A549 (cell line): Measurements from ENCODE around the gene KRTAP10-10. TPM values are rescaled to one million over a fixed set of nuclear protein-coding genes. Genes with fewer than 3 reads are reported as not detected.
A peak's percentile ranks its signal among the peaks of the same experiment; 100 is the strongest.

Source experiments
- ATAC-seq, 2 experiments: fragments of 200-7000 bp in 1 of 2; fragments of >200 bp in 1 of 2; cut with Nextera tagmentation in 1 of 2; cut with Tn5 transposase in 1 of 2; 3 replicates each; pipeline versions ENCODE4 v1.8.0 to v1.9.1; 2018 to 2020; ENCODE audit warnings: mild to moderate bottlenecking in 1 of 2, moderate library complexity in 1 of 2
- CTCF ChIA-PET: fragments of 300-600 bp; sonication (Branson Sonifier 250); formaldehyde crosslinking; extraction: SDS; loops from one replicate; lab custom pipeline; 2021; ENCODE audit warnings: antibody characterized with exemption, inconsistent platforms; lab: Yijun Ruan, JAX
- POLR2A ChIA-PET: fragments of 350-600 bp; formaldehyde crosslinking; extraction: SDS; loops from one replicate; lab custom pipeline; 2021; ENCODE audit warnings: antibody characterized with exemption, inconsistent platforms; lab: Yijun Ruan, JAX
- DNase-seq, 2 experiments: peaks; one replicate each; pipeline versions ENCODE4 v3.0.0 to v3.0.0-alpha.2; 2011 to 2016; ENCODE audit warnings: low read depth in 1 of 2, low spot score in 1 of 2
- FAIRE-seq: peaks from 2 replicates; lab custom pipeline; 2011; peaks lifted over from hg19 to GRCh38; lab: Jason Lieb, UNC
- H3K27ac ChIP-seq, 2 experiments: fragments of >200 bp; sonication (Bioruptor Twin); formaldehyde crosslinking; 3 replicates each; pipeline ENCODE4 v1.5.1; 2016 to 2017
- H3K4me1 ChIP-seq: fragments of >200 bp; sonication (Bioruptor Twin); formaldehyde crosslinking; 3 replicates; pipeline ENCODE4 v1.6.1; 2016
- H3K4me2 ChIP-seq: fragments of >200 bp; sonication (Bioruptor Twin); formaldehyde crosslinking; 3 replicates; pipeline ENCODE4 v1.6.1; 2016
- H3K4me3 ChIP-seq: fragments of >200 bp; sonication (Bioruptor Twin); formaldehyde crosslinking; 3 replicates; pipeline ENCODE4 v1.5.1; 2016
- H3K9me3 ChIP-seq: fragments of >200 bp; sonication (Bioruptor Twin); formaldehyde crosslinking; 3 replicates; pipeline ENCODE4 v1.6.1; 2016
- BCL3 ChIP-seq: fragments of >200 bp; sonication (Bioruptor Twin); formaldehyde crosslinking; IDR thresholded peaks from 3 replicates; pipeline ENCODE4 v1.6.1; 2016
- CBX2 ChIP-seq: fragments of 200-600 bp; sonication (generic); IDR thresholded peaks from 2 replicates; pipeline ENCODE4 v1.6.1; 2016; ENCODE audit warnings: low read depth, mild to moderate bottlenecking, borderline replicate concordance
- CBX8 ChIP-seq: fragments of 200-600 bp; sonication (generic); IDR thresholded peaks from 2 replicates; pipeline ENCODE4 v1.6.1; 2016
- CEBPB ChIP-seq, 2 experiments: fragments of >200 bp in 1 of 2; sonication (Bioruptor Twin) in 1 of 2; formaldehyde crosslinking in 1 of 2; IDR thresholded peaks; 2 replicates each; pipeline ENCODE4 v1.6.1; 2012 to 2016
- EHF ChIP-seq: fragments of 250-450 bp; sonication (Bioruptor Pico); IDR thresholded peaks from 2 replicates; pipeline ENCODE4 v1.5.0; 2020; ENCODE audit warnings: mild to moderate bottlenecking
- FOXS1 ChIP-seq: fragments of 250-450 bp; sonication (Bioruptor Pico); IDR thresholded peaks from 2 replicates; pipeline ENCODE4 v1.5.0; 2020; ENCODE audit warnings: mild to moderate bottlenecking, moderate library complexity
- HEYL ChIP-seq: fragments of 250-450 bp; sonication (Bioruptor Pico); IDR thresholded peaks from 2 replicates; pipeline ENCODE4 v1.8.0; 2021; ENCODE audit warnings: mild to moderate bottlenecking, moderate library complexity
- HMGXB4 ChIP-seq: fragments of 250-450 bp; sonication (Bioruptor Pico); IDR thresholded peaks from 2 replicates; pipeline ENCODE4 v1.5.0; 2021; ENCODE audit warnings: mild to moderate bottlenecking, moderate library complexity, borderline replicate concordance
- HOXB13 ChIP-seq: fragments of 250-450 bp; sonication (Bioruptor Pico); IDR thresholded peaks from 2 replicates; pipeline ENCODE4 v1.5.0; 2020; ENCODE audit warnings: low read depth, mild to moderate bottlenecking, moderate library complexity
- JUNB ChIP-seq: fragments of >200 bp; sonication (Bioruptor Twin); formaldehyde crosslinking; IDR thresholded peaks from 2 replicates; pipeline ENCODE4 v1.6.1; 2016
- MAX ChIP-seq: IDR thresholded peaks from 2 replicates; pipeline ENCODE4 v1.6.1; 2012
- MAZ ChIP-seq: fragments of 150-350 bp; IDR thresholded peaks from 2 replicates; pipeline ENCODE4 v1.6.1; 2014; ENCODE audit warnings: antibody characterized with exemption, low read depth, low read length, borderline replicate concordance
- MYC ChIP-seq: IDR thresholded peaks from 2 replicates; pipeline ENCODE4 v1.6.1; 2012; ENCODE audit warnings: mild to moderate bottlenecking, inconsistent platforms, low read length, improper control_type of control experiment, borderline replicate concordance
- PHF8 ChIP-seq: fragments of 200-600 bp; sonication (generic); IDR thresholded peaks from 2 replicates; pipeline ENCODE4 v1.6.1; 2016; ENCODE audit warnings: low read depth, mild to moderate bottlenecking, antibody characterized with exemption, moderate library complexity, borderline replicate concordance
- POLR2A ChIP-seq: IDR thresholded peaks from 2 replicates; pipeline ENCODE4 v1.6.1; 2012; ENCODE audit warnings: mild to moderate bottlenecking, low read length
- POLR2AphosphoS2 ChIP-seq: conservative IDR thresholded peaks from 2 replicates; pipeline ENCODE4 v1.6.1; 2012; ENCODE audit warnings: low read length, improper control_type of control experiment, inconsistent platforms
- RNF2 ChIP-seq: fragments of 200-600 bp; sonication (generic); IDR thresholded peaks from 2 replicates; pipeline ENCODE4 v1.6.1; 2016; ENCODE audit warnings: low read depth, mild to moderate bottlenecking, antibody characterized with exemption, moderate library complexity, borderline replicate concordance
- SMC3 ChIP-seq: fragments of >200 bp; sonication (Bioruptor Twin); formaldehyde crosslinking; IDR thresholded peaks from 3 replicates; pipeline ENCODE4 v1.6.1; 2018; ENCODE audit warnings: inconsistent platforms
- SREBF2 ChIP-seq: fragments of 450-650 bp; IDR thresholded peaks from 2 replicates; pipeline ENCODE4 v1.6.1; 2014; ENCODE audit warnings: mild to moderate bottlenecking, moderate library complexity
- TFCP2L1 ChIP-seq: fragments of 250-450 bp; sonication (Bioruptor Pico); IDR thresholded peaks from 2 replicates; pipeline ENCODE4 v1.5.0; 2021; ENCODE audit warnings: mild to moderate bottlenecking
- TP53 ChIP-seq: fragments of 250-450 bp; sonication (Bioruptor Pico); IDR thresholded peaks from 2 replicates; pipeline ENCODE4 v1.5.0; 2021; ENCODE audit warnings: mild to moderate bottlenecking, moderate library complexity
- ZC3H11A ChIP-seq: fragments of 450-650 bp; IDR thresholded peaks from 2 replicates; pipeline ENCODE4 v1.6.1; 2014; ENCODE audit warnings: antibody characterized with exemption, mild to moderate bottlenecking
- ZNF302 ChIP-seq: fragments of 250-450 bp; sonication (Bioruptor Pico); IDR thresholded peaks from 2 replicates; pipeline ENCODE4 v1.9.0; 2021; ENCODE audit warnings: inconsistent platforms, mild to moderate bottlenecking, moderate library complexity
- ZSCAN20 ChIP-seq: fragments of 250-450 bp; sonication (Bioruptor Pico); IDR thresholded peaks from 2 replicates; pipeline ENCODE4 v1.8.0; 2022; ENCODE audit warnings: mild to moderate bottlenecking, moderate library complexity
- WGBS: methylation state at CpG from one replicate; pipeline ENCODE4 v1.1.6; 2017; ENCODE audit errors: missing lambda C conversion rate; 5-methylcytosine and 5-hydroxymethylcytosine counted together
- polyA plus RNA-seq, 4 experiments: library from polyadenylated mRNA; depleted of rRNA in 3 of 4; stranded (reverse); fragments of >200 nt; fragmentation: RNase III in 1 of 4; extraction: RNeasy Plus Mini Kit Qiagen cat#74134 plus additional on column Dnase treatment in 1 of 4; gene quantifications; 2 replicates in 3 of 4; 3 replicates in 1 of 4; pipeline ENCODE4 v1.2.3, GENCODE V29; 2011 to 2017
- TF ChIP-seq, protein P1 (sequence below): fragments of 250-450 bp; sonication (Bioruptor Pico); IDR thresholded peaks from 2 replicates; pipeline ENCODE4 v1.5.0; 2020; ENCODE audit warnings: low read depth, mild to moderate bottlenecking, moderate library complexity
- TF ChIP-seq, protein P2 (sequence below): fragments of 150-350 bp; IDR thresholded peaks from 2 replicates; pipeline ENCODE4 v1.6.1; 2014; ENCODE audit warnings: low read depth, mild to moderate bottlenecking, low read length

KRTAP10-10 gene
- polyA plus RNA-seq, 2 of the 4 experiments (the other 2 are of a cell fraction) = not detected

- no peak for TF ChIP-seq CBX2
- no peak for TF ChIP-seq ZNF302 (CRISPR knock-in tag)
Observed at GRCh38 chr21:44615911-44616590, 21.1 kb upstream of the KRTAP10-10 start (continued).

DNA sequence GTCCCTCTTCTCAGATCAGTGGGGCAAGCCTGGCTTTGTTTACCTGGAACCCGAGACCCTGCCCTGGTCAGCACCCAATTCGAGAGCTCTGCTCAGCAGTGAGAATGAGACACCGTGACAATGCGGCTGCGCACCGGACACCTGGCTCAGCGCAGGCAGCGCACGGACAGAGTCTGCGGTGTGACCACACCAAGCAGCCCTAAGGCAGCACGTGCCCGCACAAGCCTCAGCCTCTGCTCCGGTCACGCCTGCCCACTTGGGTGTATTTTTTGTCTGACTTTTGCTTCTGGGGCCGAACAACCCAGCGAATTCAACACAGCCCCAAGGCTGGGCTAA, 20.6 kb upstream of the KRTAP10-10 start:
- ChIA-PET CTCF (no interaction called here), POLR2A (no interaction called here)
- Histone ChIP-seq H3K27ac (no peak overlapping the region), H3K4me1 (no peaks in the 10 kb centered on the region), H3K4me2 (no peak overlapping the region), H3K9me3 (0 out of 3 replicates have a peak, but pooled peaks cover 2% of the 10 kb centered on the region), H3K4me3 (no peak overlapping the region)
- WGBS = 7% methylated on average over 3 of the region's 16 CpGs
- TF ChIP-seq MAZ (no peak), ZC3H11A (no peak), EHF (no peak), SREBF2 (no peak), HMGXB4 (CRISPR knock-in tag) (no peak), CBX8 (no peak), TP53 (CRISPR knock-in tag) (no peak), HOXB13 (CRISPR knock-in tag) (no peak), FOXS1 (no peak), POLR2AphosphoS2 (no peak), PHF8 (no peak), SMC3 (no peak)
- TF ChIP-seq, protein P1, sequence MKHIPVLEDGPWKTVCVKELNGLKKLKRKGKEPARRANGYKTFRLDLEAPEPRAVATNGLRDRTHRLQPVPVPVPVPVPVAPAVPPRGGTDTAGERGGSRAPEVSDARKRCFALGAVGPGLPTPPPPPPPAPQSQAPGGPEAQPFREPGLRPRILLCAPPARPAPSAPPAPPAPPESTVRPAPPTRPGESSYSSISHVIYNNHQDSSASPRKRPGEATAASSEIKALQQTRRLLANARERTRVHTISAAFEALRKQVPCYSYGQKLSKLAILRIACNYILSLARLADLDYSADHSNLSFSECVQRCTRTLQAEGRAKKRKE = no peak
- TF ChIP-seq, protein P2, sequence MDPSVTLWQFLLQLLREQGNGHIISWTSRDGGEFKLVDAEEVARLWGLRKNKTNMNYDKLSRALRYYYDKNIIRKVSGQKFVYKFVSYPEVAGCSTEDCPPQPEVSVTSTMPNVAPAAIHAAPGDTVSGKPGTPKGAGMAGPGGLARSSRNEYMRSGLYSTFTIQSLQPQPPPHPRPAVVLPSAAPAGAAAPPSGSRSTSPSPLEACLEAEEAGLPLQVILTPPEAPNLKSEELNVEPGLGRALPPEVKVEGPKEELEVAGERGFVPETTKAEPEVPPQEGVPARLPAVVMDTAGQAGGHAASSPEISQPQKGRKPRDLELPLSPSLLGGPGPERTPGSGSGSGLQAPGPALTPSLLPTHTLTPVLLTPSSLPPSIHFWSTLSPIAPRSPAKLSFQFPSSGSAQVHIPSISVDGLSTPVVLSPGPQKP = no peak
- no peak for FAIRE-seq
- no peak for DNase-seq
- ATAC-seq = no peak

- FAIRE-seq = no peak
- WGBS = 0% methylated on average over 2 of the region's 8 CpGs
Observed at GRCh38 chr21:44617071-44617501, 20.1 kb upstream of the KRTAP10-10 start.

GRCh38 chr21:44618504-44618903, 18.7 kb upstream of the KRTAP10-10 start:
- Histone ChIP-seq H3K9me3 (peaks cover 10% of the 10 kb centered on the region; the same call in 1 of the 3 replicates), H3K27ac (no peak overlapping the region), H3K4me3 (no peak overlapping the region), H3K4me2 (no peak overlapping the region), H3K4me1 (no peaks in the 10 kb centered on the region)
- TF ChIP-seq JUNB (no peak), MAX (no peak), BCL3 (no peak), TFCP2L1 (CRISPR knock-in tag) (no peak), POLR2A (no peak), ZSCAN20 (CRISPR knock-in tag) (no peak), HEYL (CRISPR knock-in tag) (no peak), CEBPB (IDR thresholded peaks at IDR 0.05) (no peak), MYC (no peak)
- ChIA-PET CTCF (interaction anchor here (0.6 kb wide), 1 partner anchor 1286 kb away, joined by 3 read pairs; no protein-coding TSS in a partner anchor), POLR2A (no interaction called here)
- ATAC-seq (0 out of 6 replicates have a peak, but pooled peaks of 1 of the 2 experiments have one; percentile 34), FAIRE-seq (no peak), DNase-seq (peak in 1 of 2 experiments; percentile 14)
- WGBS = 18% methylated on average over 4 of the region's 4 CpGs

More at GRCh38 chr21:44617071-44617501, 20.1 kb upstream of the KRTAP10-10 start:
- Histone ChIP-seq H3K4me3 (no peak overlapping the region), H3K4me2 (no peak overlapping the region), H3K4me1 (no peaks in the 10 kb centered on the region), H3K27ac (no peak overlapping the region), H3K9me3 (no peaks in the 10 kb centered on the region)
- DNase-seq = no peak
- CTCF ChIA-PET = no interaction called here
- TF ChIP-seq POLR2AphosphoS2 (no peak), RNF2 (no peak), ZSCAN20 (CRISPR knock-in tag) (no peak), SREBF2 (no peak)
- POLR2A ChIA-PET = no interaction called here
- ATAC-seq = no peak
